SH-SY5Y (cell line): ENCODE results near the gene SCGB3A1.

Experiments used
- GATA2 ChIP-seq: IDR thresholded peaks from 2 replicates; pipeline ENCODE4 v1.6.1; 2011; ENCODE audit warnings: mild to moderate bottlenecking, low read depth, low read length
- GATA3 ChIP-seq: IDR thresholded peaks from 2 replicates; pipeline ENCODE4 v1.6.1; 2011; ENCODE audit warnings: low read depth, mild to moderate bottlenecking, low read length, moderate library complexity

DNA sequence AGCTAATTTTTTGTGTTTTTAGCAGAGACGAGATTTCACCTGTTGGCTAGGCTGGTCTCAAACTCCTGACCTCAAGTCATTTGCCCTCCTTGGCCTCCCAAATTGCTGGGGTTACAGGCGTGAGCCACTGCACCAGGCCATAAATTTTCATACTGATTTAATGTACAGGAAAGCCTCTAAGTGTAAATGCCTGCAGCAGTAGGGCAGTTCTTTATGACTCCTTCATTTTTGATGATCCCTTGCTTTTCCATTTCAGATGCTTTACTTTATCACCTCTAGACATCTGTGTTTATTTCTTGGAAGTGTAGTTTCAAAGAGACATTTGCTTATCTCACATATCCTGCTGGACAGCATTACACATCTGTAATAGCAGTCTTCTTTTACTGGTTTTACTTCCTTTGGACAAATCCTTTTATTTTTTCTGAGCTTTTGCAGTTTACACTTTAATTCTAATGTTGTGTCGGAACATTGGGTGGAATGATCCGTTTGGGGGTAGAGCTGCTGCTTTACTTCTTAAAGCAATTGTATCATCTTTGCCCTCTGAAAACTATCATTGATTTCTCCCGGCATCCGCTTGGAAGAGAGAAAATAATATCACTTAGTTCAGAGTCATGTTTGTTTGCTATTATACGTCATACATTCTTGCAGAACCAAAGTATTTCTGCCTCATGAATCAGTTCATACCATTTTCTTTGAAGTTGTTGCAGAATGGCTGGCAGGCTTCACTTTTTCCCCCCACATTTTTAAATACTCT, 36.0 kb downstream of the SCGB3A1 start:
- TF ChIP-seq GATA3 (no peak), GATA2 (no peak)
